NCI-H2029 treated with DMSO at 0.1 percent for 48 hours (cell line): ENCODE data around the gene TAF1.
A peak's percentile ranks its signal among the peaks of the same experiment; 100 is the strongest.
"Not testable (repeated sequence)": the region's sequence is repeated elsewhere in the genome, so short reads cannot be mapped to it uniquely, and the experiment has no call there.

Source experiments
- DNase-seq: peaks from one replicate; lab custom pipeline; 2025; lab: John Stamatoyannopoulos, UW

The TAF1 gene

GRCh38 chrX:71365875-71366673 is at the start of gene TAF1:
Gene TAF1 (plus strand): TSS chrX:71366357. CDS start chrX:71366375, 18 bp downstream.
- peak; percentile 92 for DNase-seq

- not testable (repeated sequence) for DNase-seq
These were observed 49.2 kb upstream of the TAF1 start for GRCh38 chrX:71316959-71317358.

GRCh38 chrX:71320126-71320525 is 46.0 kb upstream of the TAF1 start:
- DNase-seq, result no peak

- DNase-seq, result no peak
These were observed 44.4 kb upstream of the TAF1 start for GRCh38 chrX:71321731-71322130.

DNA sequence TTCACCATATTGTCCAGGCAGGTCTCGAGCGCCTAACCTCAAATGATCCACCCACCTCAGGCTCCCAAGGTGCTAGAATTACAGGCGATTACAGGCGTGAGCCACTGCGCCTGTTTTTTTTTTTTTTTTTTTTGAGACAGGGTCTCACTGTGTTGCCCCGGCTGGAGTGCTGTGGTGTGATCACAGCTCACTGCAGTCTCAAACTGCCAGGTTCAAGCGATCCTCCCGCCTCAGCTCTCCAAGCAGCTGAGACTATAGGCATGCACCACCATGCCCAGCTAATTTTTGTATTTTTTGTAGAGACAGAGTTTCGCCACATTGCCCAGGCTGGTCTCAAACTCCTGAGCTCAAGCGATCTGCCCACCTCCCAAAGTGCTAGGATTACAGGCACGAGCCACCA is 41.7 kb upstream of the TAF1 start:
- not testable (repeated sequence) for DNase-seq

DNA sequence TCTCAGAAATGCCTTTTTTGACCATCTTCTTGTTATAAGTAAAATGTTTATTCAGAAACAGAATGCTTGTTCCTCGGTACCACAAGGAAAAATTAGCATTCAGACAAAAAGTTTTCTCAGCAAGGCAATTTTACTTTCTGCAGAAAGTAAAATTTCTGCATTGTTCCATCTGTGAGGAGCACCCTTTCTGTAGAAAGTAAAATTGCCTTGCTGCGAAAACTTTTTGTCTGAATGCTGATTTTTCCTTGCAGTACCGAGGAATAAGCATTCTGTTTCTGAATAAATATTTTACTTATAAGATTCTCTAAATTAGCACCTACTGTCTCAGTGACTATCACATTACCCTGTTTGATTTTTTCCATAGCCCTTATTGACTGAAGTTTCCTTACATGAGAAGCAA is 39.8 kb upstream of the TAF1 start:
- DNase-seq, result no peak

DNA sequence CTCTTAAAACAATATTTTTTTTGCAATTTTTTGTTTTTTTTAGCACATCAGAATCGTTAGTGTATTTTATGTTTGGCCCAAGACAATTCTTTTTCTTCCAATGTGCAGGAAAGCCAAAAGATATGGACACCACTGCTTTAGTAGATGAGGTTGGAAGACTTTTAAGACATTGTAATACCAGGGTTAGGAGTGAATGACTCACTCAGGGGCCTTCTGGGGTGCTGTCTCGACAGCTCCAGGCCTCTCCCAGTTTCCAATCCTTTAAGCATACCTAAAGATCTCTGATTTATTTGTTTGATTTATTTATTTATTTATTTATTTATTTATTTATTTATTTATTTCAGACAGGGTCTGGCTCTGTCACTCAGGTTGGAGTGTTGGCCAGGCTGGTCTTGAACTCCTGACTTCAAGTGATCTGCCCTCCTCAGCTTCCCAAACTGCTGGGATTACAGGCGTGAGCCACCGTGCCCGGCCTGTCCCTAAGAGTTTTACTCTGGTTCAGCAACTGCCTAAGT is 16.9 kb upstream of the TAF1 start:
- not testable (repeated sequence) for DNase-seq

DNA sequence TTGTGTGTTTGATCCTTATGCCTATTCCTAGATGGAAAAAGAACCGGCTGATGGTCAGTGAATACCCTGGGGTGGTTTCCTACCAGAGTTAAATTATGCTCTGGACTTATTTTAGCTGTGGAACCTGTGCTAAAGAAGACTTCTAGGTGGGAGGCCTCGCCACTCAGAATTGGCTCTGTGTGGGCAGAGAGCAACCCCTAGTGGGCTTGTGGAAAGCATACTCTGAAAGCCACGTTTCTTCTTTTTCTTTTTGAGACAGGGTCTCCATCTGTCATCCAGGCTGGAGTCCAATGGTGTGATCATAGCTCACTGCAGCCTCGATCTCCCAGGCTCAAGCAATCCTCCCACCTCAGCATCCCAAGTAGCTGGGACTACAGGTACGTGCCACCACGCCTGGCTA is 16.3 kb upstream of the TAF1 start:
- DNase-seq, result not testable (repeated sequence)

- DNase-seq, result not testable (repeated sequence)
These were observed 13.7 kb upstream of the TAF1 start for GRCh38 chrX:71352439-71352838.

DNA sequence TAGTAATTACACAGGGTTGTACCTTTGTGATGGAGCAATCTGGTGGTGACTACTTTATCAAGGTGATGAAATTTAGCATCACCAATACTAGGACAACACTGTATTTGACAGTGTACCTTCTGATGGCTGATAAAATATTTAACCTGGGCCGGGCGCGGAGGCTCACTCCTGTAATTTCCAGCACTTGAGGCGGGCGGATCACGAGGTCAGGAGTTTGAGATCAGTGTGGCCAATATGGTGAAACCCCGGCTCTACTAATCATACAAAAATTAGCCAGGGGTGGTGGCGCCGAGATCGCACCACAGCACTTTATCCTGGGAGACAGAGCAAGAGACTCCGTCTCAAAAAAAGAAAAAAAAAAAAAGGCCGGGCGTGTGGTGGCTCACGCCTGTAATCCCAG is 1.9 kb upstream of the TAF1 start:
- no peak for DNase-seq

DNA sequence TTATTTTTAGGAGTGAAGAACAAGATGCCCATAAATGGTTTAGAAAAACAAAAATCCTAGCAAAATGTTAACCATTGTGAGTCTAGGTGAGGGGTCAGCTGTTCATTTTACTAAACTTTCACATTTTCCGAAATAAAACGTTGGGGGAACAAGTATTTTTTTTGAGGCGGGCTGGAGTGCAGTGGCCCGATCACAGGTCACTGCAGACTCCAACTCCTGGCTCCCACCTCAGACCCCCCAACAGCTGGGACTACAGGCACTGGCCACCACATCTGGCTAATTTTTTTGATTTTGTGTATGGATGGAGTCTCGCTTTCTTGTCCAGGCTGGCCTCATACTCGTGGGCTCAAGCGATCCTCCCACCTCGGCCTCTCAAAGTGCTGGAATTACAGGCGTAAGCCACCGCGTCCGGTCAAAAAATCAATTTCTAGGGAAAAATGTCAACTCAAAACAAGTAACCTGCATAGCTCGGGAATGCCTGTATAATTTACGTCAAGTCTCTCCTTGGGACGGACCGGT is 742 bp upstream of the TAF1 start:
- DNase-seq, result no peak

- DNase-seq, result no peak
These were observed 608 bp downstream of the TAF1 start for GRCh38 chrX:71366674-71367256.

DNA sequence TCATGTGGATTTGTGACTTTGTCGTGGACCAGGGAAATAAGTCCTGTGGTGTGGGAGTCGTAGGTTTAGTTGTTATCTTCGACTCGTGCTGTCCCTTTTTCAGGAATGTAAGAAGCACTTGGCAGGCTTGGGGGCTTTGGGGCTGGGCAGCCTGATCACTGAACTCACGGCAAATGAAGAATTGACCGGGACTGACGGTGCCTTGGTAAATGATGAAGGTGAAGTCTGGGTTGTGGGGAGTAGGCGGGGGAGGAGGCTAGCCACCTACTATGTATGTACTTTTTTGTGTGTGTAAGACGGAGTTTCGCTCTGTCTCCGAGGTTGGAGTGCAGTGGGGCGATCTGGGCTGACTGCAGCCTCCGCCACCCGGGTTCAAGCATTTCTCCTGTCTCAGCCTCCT is 1.2 kb downstream of the TAF1 start:
- no peak for DNase-seq

GRCh38 chrX:71372388-71372787 is 6.2 kb downstream of the TAF1 start:
- DNase-seq, result no peak

- no peak for DNase-seq
These were observed 12.6 kb downstream of the TAF1 start for GRCh38 chrX:71378732-71379131.

GRCh38 chrX:71391725-71392124 is 25.6 kb downstream of the TAF1 start:
- not testable (repeated sequence) for DNase-seq

GRCh38 chrX:71393919-71394318 is 27.8 kb downstream of the TAF1 start:
- DNase-seq, result no peak

GRCh38 chrX:71396576-71396975 is 30.4 kb downstream of the TAF1 start:
- no peak for DNase-seq

GRCh38 chrX:71400710-71401109 is 34.6 kb downstream of the TAF1 start:
- DNase-seq, result no peak

DNA sequence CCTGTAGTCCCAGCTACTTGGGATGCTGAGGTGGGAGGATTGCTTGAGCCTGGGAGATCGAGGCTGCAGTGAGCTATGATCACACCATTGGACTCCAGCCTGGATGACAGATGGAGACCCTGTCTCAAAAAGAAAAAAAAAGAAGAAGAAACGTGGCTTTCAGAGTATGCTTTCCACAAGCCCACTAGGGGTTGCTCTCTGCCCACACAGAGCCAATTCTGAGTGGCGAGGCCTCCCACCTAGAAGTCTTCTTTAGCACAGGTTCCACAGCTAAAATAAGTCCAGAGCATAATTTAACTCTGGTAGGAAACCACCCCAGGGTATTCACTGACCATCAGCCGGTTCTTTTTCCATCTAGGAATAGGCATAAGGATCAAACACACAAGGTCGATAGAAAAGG is 50.1 kb downstream of the TAF1 start:
- not testable (repeated sequence) for DNase-seq

DNA sequence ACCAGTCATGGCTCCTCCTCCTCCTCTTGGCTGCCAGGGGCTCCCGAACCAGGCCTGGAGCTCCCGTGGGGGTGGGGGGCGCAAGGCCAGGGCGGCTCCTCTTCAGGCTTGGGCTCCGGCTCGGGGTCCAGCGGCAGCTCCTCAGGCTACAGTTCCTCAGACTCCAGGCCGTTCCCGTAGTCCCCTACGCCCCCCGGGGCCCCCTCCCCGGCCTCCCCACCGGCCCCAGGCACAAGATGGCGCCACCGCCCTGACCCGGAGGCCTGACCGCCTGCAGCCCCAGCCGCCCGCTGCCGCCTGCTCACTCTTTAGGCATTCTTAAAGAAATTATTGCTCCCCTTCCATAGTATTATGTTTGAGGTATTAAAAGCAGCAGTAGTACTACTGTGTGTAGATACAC is 54.5 kb downstream of the TAF1 start:
- DNase-seq, result no peak

- no peak for DNase-seq
These were observed 66.6 kb downstream of the TAF1 start for GRCh38 chrX:71432733-71433132.

GRCh38 chrX:71438750-71439149 is 72.6 kb downstream of the TAF1 start:
- DNase-seq, result no peak
